ENCODE data around the gene AQP7. TPM values are rescaled to one million over a fixed set of nuclear protein-coding genes. Genes with fewer than 3 reads are reported as not detected.

Gene AQP7
- total and polyA plus RNA-seq, 7 experiments from 2014 or later, result 0.32 to 1.9 (median 0.87) TPM; not detected in 1

- Mint-ChIP-seq H3K9me3 (peaks cover 0 to 2% (median 0%) of the 10 kb centered on the region in 11 donors), H3K4me1 (peaks cover 0 to 12% (median 0%) of the 10 kb centered on the region in 7 donors), H3K36me3 (no peaks in the 10 kb centered on the region), H3K27me3 (no peaks in the 10 kb centered on the region), H3K4me3 (no peak overlapping the region), H3K27ac (no peak overlapping the region)
- Histone ChIP-seq H3K36me3 (ENCODE audit: control insufficient read depth in 2 of 3, insufficient read depth in 3 of 3, low read length in 3 of 3) (no peaks in the 10 kb centered on the region), H3K4me1 (ENCODE audit: control insufficient read depth in 2 of 2, insufficient read depth in 2 of 2, low read length in 2 of 2) (no peaks in the 10 kb centered on the region), H3K9me3 (ENCODE audit: control insufficient read depth in 2 of 3, low read length in 3 of 3) (no peaks in the 10 kb centered on the region), H3K4me3 (ENCODE audit: low read length) (no peak overlapping the region), H3K27me3 (ENCODE audit: control insufficient read depth in 2 of 2, insufficient read depth in 2 of 2, low read length in 2 of 2) (no peaks in the 10 kb centered on the region), H3K27ac (ENCODE audit: low read depth, low read length) (no peak overlapping the region)
- ChIA-PET CTCF (interaction anchor here (2.0 kb wide), 1 partner anchor 9 kb away, joined by 6 read pairs; no protein-coding TSS in a partner anchor), POLR2A (no interaction called here)
- intact Hi-C loops (cut with micrococcal nuclease), result no loop called here
- DNase-seq (no peak), ATAC-seq (no peak)
These were observed 21.1 kb downstream of the AQP7 start for GRCh38 chr9:33381231-33381791.

- no peak for ATAC-seq
- peaks cover 0 to 2% (median 0%) of the 10 kb centered on the region in 11 donors for H3K9me3 Mint-ChIP-seq
- Histone ChIP-seq H3K4me1 (ENCODE audit: control insufficient read depth in 2 of 2, insufficient read depth in 2 of 2, low read length in 2 of 2) (peaks cover 0 to under 1% of the 10 kb centered on the region in 2 donors), H3K9me3 (ENCODE audit: control insufficient read depth in 2 of 3, low read length in 3 of 3) (no peaks in the 10 kb centered on the region), H3K27ac (ENCODE audit: low read depth, low read length) (no peak overlapping the region), H3K27me3 (ENCODE audit: control insufficient read depth in 2 of 2, insufficient read depth in 2 of 2, low read length in 2 of 2) (no peaks in the 10 kb centered on the region), H3K4me3 (ENCODE audit: low read length) (no peak overlapping the region), H3K36me3 (ENCODE audit: control insufficient read depth in 2 of 3, insufficient read depth in 3 of 3, low read length in 3 of 3) (no peaks in the 10 kb centered on the region)
- no peak for DNase-seq
- no peaks in the 10 kb centered on the region for H3K27me3 Mint-ChIP-seq
- no peaks in the 10 kb centered on the region for H3K36me3 Mint-ChIP-seq
- CTCF ChIA-PET, result interaction anchor here (2.0 kb wide), 1 partner anchor 8 kb away, joined by 6 read pairs; no protein-coding TSS in a partner anchor
- POLR2A ChIA-PET, result interaction anchor here (1.2 kb wide), 1 partner anchor 86 kb away, joined by 3 read pairs; no protein-coding TSS in a partner anchor
- intact Hi-C loops (cut with micrococcal nuclease), result no loop called here
- peaks cover 0 to 17% (median 4%) of the 10 kb centered on the region in 7 donors for H3K4me1 Mint-ChIP-seq
- H3K27ac Mint-ChIP-seq, result peak overlapping the region in 1 of 9 donors; percentile 44
- no peak overlapping the region for H3K4me3 Mint-ChIP-seq
These were observed 21.8 kb downstream of the AQP7 start for GRCh38 chr9:33380390-33381094.

- Mint-ChIP-seq H3K9me3 (peaks cover 0 to 2% (median 0%) of the 10 kb centered on the region in 11 donors), H3K4me1 (peaks cover 7 to 17% (median 11%) of the 10 kb centered on the region in 7 donors), H3K27me3 (no peaks in the 10 kb centered on the region), H3K27ac (peak overlapping the region in 1 of 9 donors; percentile 58), H3K36me3 (no peaks in the 10 kb centered on the region), H3K4me3 (no peak overlapping the region)
- Histone ChIP-seq H3K27me3 (ENCODE audit: control insufficient read depth in 2 of 2, insufficient read depth in 2 of 2, low read length in 2 of 2) (no peaks in the 10 kb centered on the region), H3K4me3 (ENCODE audit: low read length) (no peak overlapping the region), H3K36me3 (ENCODE audit: control insufficient read depth in 2 of 3, insufficient read depth in 3 of 3, low read length in 3 of 3) (no peaks in the 10 kb centered on the region), H3K27ac (ENCODE audit: low read depth, low read length) (no peak overlapping the region), H3K9me3 (ENCODE audit: control insufficient read depth in 2 of 3, low read length in 3 of 3) (no peaks in the 10 kb centered on the region), H3K4me1 (ENCODE audit: control insufficient read depth in 2 of 2, insufficient read depth in 2 of 2, low read length in 2 of 2) (peaks cover 0 to 5% of the 10 kb centered on the region in 2 donors)
- ATAC-seq (no peak), DNase-seq (no peak)
- intact Hi-C loops (cut with micrococcal nuclease), result no loop called here
- ChIA-PET POLR2A (interaction anchor here (0.6 to 1.2 kb wide), 4 partner anchors 12 to 91 kb away, joined by 3 to 4 read pairs (median 3); no protein-coding TSS in a partner anchor), CTCF (no interaction called here)
These were observed 22.5 kb downstream of the AQP7 start for GRCh38 chr9:33379666-33380389.

GRCh38 chr9:33378121-33378795 lies 24.1 kb downstream of the AQP7 start:
- DNase-seq, result no peak
- intact Hi-C loops (cut with micrococcal nuclease), result no loop called here
- no peak overlapping the region for H3K4me3 Mint-ChIP-seq
- POLR2A ChIA-PET, result interaction anchor here (0.7 kb wide), 1 partner anchor 90 kb away, joined by 4 read pairs; no protein-coding TSS in a partner anchor
- ATAC-seq, result no peak
- H3K9me3 Mint-ChIP-seq, result peaks cover 0 to 2% (median 0%) of the 10 kb centered on the region in 11 donors
- Histone ChIP-seq H3K4me3 (ENCODE audit: low read length) (no peak overlapping the region), H3K4me1 (ENCODE audit: control insufficient read depth in 2 of 2, insufficient read depth in 2 of 2, low read length in 2 of 2) (peaks cover 0 to 5% of the 10 kb centered on the region in 2 donors), H3K27me3 (ENCODE audit: control insufficient read depth in 2 of 2, insufficient read depth in 2 of 2, low read length in 2 of 2) (no peaks in the 10 kb centered on the region), H3K36me3 (ENCODE audit: control insufficient read depth in 2 of 3, insufficient read depth in 3 of 3, low read length in 3 of 3) (peaks cover 0 to 5% (median 0%) of the 10 kb centered on the region in 3 experiments), H3K9me3 (ENCODE audit: control insufficient read depth in 2 of 3, low read length in 3 of 3) (no peaks in the 10 kb centered on the region), H3K27ac (ENCODE audit: low read depth, low read length) (no peak overlapping the region)
- no peaks in the 10 kb centered on the region for H3K36me3 Mint-ChIP-seq
- no peaks in the 10 kb centered on the region for H3K27me3 Mint-ChIP-seq
- CTCF ChIA-PET, result no interaction called here
- H3K4me1 Mint-ChIP-seq, result peaks cover 10 to 17% (median 12%) of the 10 kb centered on the region in 7 donors
- no peak overlapping the region for H3K27ac Mint-ChIP-seq

- H3K27ac ChIP-seq (ENCODE audit: low read depth, low read length), result no peak overlapping the region
- no peak overlapping the region for H3K4me3 ChIP-seq (ENCODE audit: low read length)
- Mint-ChIP-seq H3K4me3 (peak overlapping the region in 2 of 10 donors; percentile 21 to 30), H3K27me3 (no peaks in the 10 kb centered on the region), H3K9me3 (peaks cover 0 to 2% (median 0%) of the 10 kb centered on the region in 11 donors), H3K4me1 (peaks cover 10 to 17% (median 12%) of the 10 kb centered on the region in 7 donors), H3K36me3 (no peaks in the 10 kb centered on the region), H3K27ac (peak overlapping the region in 5 of 9 donors; percentile 9 to 82 (median 48))
- no peak for ATAC-seq
- CTCF ChIA-PET, result interaction anchor here (0.6 to 6.4 kb wide), 3 partner anchors 38 to 105 kb away, joined by 3 to 51 read pairs (median 34); no protein-coding TSS in a partner anchor
- no peaks in the 10 kb centered on the region for H3K27me3 ChIP-seq (ENCODE audit: control insufficient read depth in 2 of 2, insufficient read depth in 2 of 2, low read length in 2 of 2)
- no peaks in the 10 kb centered on the region for H3K9me3 ChIP-seq (ENCODE audit: control insufficient read depth in 2 of 3, low read length in 3 of 3)
- intact Hi-C loops (cut with micrococcal nuclease), result no loop called here
- POLR2A ChIA-PET, result no interaction called here
- H3K36me3 ChIP-seq (ENCODE audit: control insufficient read depth in 2 of 3, insufficient read depth in 3 of 3, low read length in 3 of 3), result peaks cover 0 to 14% (median 0%) of the 10 kb centered on the region in 3 experiments
- DNase-seq, result no peak
- H3K4me1 ChIP-seq (ENCODE audit: control insufficient read depth in 2 of 2, insufficient read depth in 2 of 2, low read length in 2 of 2), result peaks cover 0 to 5% of the 10 kb centered on the region in 2 donors
These were observed 25.2 kb downstream of the AQP7 start for GRCh38 chr9:33377089-33377715.

Measured in naive thymus-derived CD4-positive, alpha-beta T cell (primary cell).